BJ (cell line): ENCODE data around the gene TMEM174. TPM values are rescaled to one million over a fixed set of nuclear protein-coding genes. Genes with fewer than 3 reads are reported as not detected.

Experiments
- CTCF ChIA-PET: fragments of 350-600 bp; formaldehyde crosslinking; extraction: SDS; loops from one replicate; lab custom pipeline; 2021; ENCODE audit warnings: antibody characterized with exemption, inconsistent platforms; lab: Yijun Ruan, JAX
- POLR2A ChIA-PET: fragments of 300-600 bp; sonication (Branson Sonifier 250); formaldehyde crosslinking; extraction: SDS; loops from one replicate; lab custom pipeline; 2021; ENCODE audit warnings: antibody characterized with exemption; lab: Charles Lee
- DNase-seq: peaks from one replicate; pipeline ENCODE4 v3.0.0-alpha.2; 2011; ENCODE audit warnings: low read depth
- H3K27me3 ChIP-seq: 2 replicates; pipeline ENCODE4 v1.6.0; 2011; ENCODE audit warnings: low read length; ENCODE audit not compliant: control insufficient read depth, insufficient read depth
- H3K36me3 ChIP-seq: 2 replicates; pipeline ENCODE4 v1.5.1; 2011; ENCODE audit warnings: low read length; ENCODE audit not compliant: control insufficient read depth, insufficient read depth
- H3K4me3 ChIP-seq: 2 replicates; pipeline ENCODE4 v1.5.1; 2011; ENCODE audit warnings: low read depth, mild to moderate bottlenecking, control low read depth, low read length
- polyA plus RNA-seq: library from polyadenylated mRNA; depleted of rRNA; stranded (reverse); fragments of >200 nt; gene quantifications from 2 replicates; pipeline ENCODE4 v1.2.3, GENCODE V29; 2011; rRNA removed
- TF ChIP-seq, protein P1 (sequence below): IDR thresholded peaks from 2 replicates; pipeline ENCODE4 v1.5.1; 2011; ENCODE audit warnings: low read depth, mild to moderate bottlenecking, control low read depth, inconsistent platforms, low read length, moderate library complexity; ENCODE audit not compliant: insufficient read depth

Gene TMEM174
- polyA plus RNA-seq, 1 experiment, result not detected

DNA sequence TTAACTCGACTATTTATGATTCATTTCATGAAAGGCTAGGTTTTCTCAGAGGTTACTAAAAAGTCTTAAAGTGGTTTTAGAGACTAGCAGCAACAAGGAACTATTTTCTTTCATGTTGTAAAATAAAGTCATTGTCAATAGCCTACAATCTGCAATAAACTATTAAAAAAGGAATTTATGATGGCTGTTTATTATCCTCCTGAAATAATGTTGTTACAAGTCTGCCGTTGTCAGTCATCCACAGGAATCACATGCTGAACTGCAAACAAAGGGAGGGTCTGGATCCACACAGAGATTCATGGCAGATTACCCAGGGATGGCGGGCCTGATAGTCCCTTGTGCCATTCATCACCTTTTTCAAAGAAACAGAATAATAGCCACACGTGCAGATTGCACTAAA, 49.2 kb downstream of the TMEM174 start:
- no peaks in the 10 kb centered on the region for H3K27me3 ChIP-seq
- TF ChIP-seq, protein P1, sequence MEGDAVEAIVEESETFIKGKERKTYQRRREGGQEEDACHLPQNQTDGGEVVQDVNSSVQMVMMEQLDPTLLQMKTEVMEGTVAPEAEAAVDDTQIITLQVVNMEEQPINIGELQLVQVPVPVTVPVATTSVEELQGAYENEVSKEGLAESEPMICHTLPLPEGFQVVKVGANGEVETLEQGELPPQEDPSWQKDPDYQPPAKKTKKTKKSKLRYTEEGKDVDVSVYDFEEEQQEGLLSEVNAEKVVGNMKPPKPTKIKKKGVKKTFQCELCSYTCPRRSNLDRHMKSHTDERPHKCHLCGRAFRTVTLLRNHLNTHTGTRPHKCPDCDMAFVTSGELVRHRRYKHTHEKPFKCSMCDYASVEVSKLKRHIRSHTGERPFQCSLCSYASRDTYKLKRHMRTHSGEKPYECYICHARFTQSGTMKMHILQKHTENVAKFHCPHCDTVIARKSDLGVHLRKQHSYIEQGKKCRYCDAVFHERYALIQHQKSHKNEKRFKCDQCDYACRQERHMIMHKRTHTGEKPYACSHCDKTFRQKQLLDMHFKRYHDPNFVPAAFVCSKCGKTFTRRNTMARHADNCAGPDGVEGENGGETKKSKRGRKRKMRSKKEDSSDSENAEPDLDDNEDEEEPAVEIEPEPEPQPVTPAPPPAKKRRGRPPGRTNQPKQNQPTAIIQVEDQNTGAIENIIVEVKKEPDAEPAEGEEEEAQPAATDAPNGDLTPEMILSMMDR, result no peak
- CTCF ChIA-PET, result interaction anchor here (1.1 kb wide), 1 partner anchor 229 kb away, joined by 3 read pairs; no protein-coding TSS in a partner anchor
- H3K4me3 ChIP-seq, result no peak overlapping the region
- no peaks in the 10 kb centered on the region for H3K36me3 ChIP-seq
- no peak for DNase-seq
- POLR2A ChIA-PET, result no interaction called here

Other genes with a start within 250 kb of the TMEM174 start
- 15.7 and 15.8 TPM in 2 replicates for gene FCHO2, start 217.2 kb upstream of the TMEM174 start, polyA plus RNA-seq
- gene TMEM171, start 52.6 kb upstream of the TMEM174 start, polyA plus RNA-seq, result 4.4 and 5.3 TPM in 2 replicates